Prostate gland (tissue), 2 donors: Measurements from ENCODE around the gene LRIG2.

Experiments used
- CTCF ChIP-seq, 4 experiments: fragments of 200-600 bp in 2 of 4; fragments of 450-650 bp in 2 of 4; sonication (generic) in 2 of 4; IDR thresholded peaks; 1 replicate in 3 of 4; 2 replicates in 1 of 4; pipeline ENCODE4 v1.5.1; 2016 to 2019; ENCODE audit warnings: antibody characterized with exemption in 4 of 4, mild to moderate bottlenecking in 2 of 4, moderate library complexity in 2 of 4
- POLR2A ChIP-seq: fragments of 450-650 bp; IDR thresholded peaks from one replicate; pipeline ENCODE4 v1.6.1; 2016; ENCODE audit warnings: antibody characterized with exemption, mild to moderate bottlenecking
- POLR2AphosphoS5 ChIP-seq: sonication (generic); formaldehyde crosslinking; IDR thresholded peaks from one replicate; pipeline ENCODE4 v1.6.1; 2017; ENCODE audit warnings: antibody characterized with exemption

- TF ChIP-seq CTCF (IDR thresholded peaks at IDR 0.05), result no peak
- no peak for TF ChIP-seq POLR2AphosphoS5
- TF ChIP-seq POLR2A, result no peak
Observed at GRCh38 chr1:113031171-113031933, 41.6 kb upstream of the LRIG2 start.
